Measurements from ENCODE around the gene STAC2. TPM values are rescaled to one million over a fixed set of nuclear protein-coding genes. Genes with fewer than 3 reads are reported as not detected.
"Not testable (repeated sequence)": the region's sequence is repeated elsewhere in the genome, so short reads cannot be mapped to it uniquely, and the experiment has no call there.

The STAC2 gene
- total RNA-seq, 1 experiment from 2014 or later, result 1.2 TPM

- Mint-ChIP-seq H3K4me1 (ENCODE audit: insufficient read depth, unreplicated experiment) (peaks cover 11% of the 10 kb centered on the region), H3K27ac (ENCODE audit: low read depth, unreplicated experiment) (no peak overlapping the region), H3K27me3 (ENCODE audit: insufficient read depth, unreplicated experiment) (peaks cover 18% of the 10 kb centered on the region), H3K36me3 (ENCODE audit: insufficient read depth, unreplicated experiment) (peaks cover 4% of the 10 kb centered on the region), H3K9me3 (ENCODE audit: unreplicated experiment) (no peaks in the 10 kb centered on the region), H3K4me3 (ENCODE audit: unreplicated experiment) (no peak overlapping the region)
- no TSS peak for BruUV-seq (replicated peaks)
- intact Hi-C loops (cut with micrococcal nuclease), result no loop called here
- ChIA-PET POLR2A (interaction anchor here (0.9 kb wide), 1 partner anchor 30 kb away, joined by 3 read pairs; no protein-coding TSS in a partner anchor), CTCF (interaction anchor here (0.6 kb wide), 1 partner anchor 80 kb away, joined by 4 read pairs; no protein-coding TSS in a partner anchor)
- DNase-seq (ENCODE audit: unreplicated experiment), result no peak
- TF ChIP-seq CTCF (IDR thresholded peaks at IDR 0.05; ENCODE audit: unreplicated experiment), result no peak
Observed at GRCh38 chr17:39169518-39169917, 56.2 kb downstream of the STAC2 start.

DNA sequence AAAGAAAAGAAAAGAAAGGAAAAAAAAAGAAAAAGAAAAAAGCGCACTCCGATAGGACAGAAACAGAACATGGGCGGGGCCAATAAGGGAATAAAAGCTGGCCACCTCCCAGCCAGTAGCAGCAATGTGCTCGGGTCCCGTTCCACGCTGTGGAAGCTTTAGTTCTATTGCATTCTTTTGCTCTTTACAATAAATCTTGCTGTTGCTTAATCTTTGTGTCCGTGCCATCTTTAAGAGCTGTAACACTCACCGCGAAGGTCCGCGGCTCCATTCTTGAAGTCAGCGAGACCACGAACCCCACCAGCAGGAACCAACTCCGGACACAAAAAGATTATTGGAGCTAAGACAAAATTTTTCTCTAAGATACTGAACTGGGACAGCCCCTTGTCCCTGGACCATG, 56.6 kb downstream of the STAC2 start:
- peaks cover 22% of the 10 kb centered on the region for H3K27me3 Mint-ChIP-seq (ENCODE audit: insufficient read depth, unreplicated experiment)
- CTCF ChIA-PET, result interaction anchor here (0.6 kb wide), 1 partner anchor 80 kb away, joined by 4 read pairs; no protein-coding TSS in a partner anchor
- intact Hi-C loops (cut with micrococcal nuclease), result no loop called here
- no peaks in the 10 kb centered on the region for H3K9me3 Mint-ChIP-seq (ENCODE audit: unreplicated experiment)
- no peak overlapping the region for H3K27ac Mint-ChIP-seq (ENCODE audit: low read depth, unreplicated experiment)
- H3K4me1 Mint-ChIP-seq (ENCODE audit: insufficient read depth, unreplicated experiment), result peaks cover 16% of the 10 kb centered on the region
- no peak for DNase-seq (ENCODE audit: unreplicated experiment)
- H3K36me3 Mint-ChIP-seq (ENCODE audit: insufficient read depth, unreplicated experiment), result peaks cover under 1% of the 10 kb centered on the region
- POLR2A ChIA-PET, result interaction anchor here (0.9 kb wide), 1 partner anchor 30 kb away, joined by 3 read pairs; no protein-coding TSS in a partner anchor
- BruUV-seq (replicated peaks), result no TSS peak
- no peak overlapping the region for H3K4me3 Mint-ChIP-seq (ENCODE audit: unreplicated experiment)
- TF ChIP-seq CTCF (IDR thresholded peaks at IDR 0.05; ENCODE audit: unreplicated experiment), result no peak

- H3K27ac Mint-ChIP-seq (ENCODE audit: low read depth, unreplicated experiment); H3K36me3 Mint-ChIP-seq (ENCODE audit: insufficient read depth, unreplicated experiment); DNase-seq (ENCODE audit: unreplicated experiment); POLR2A ChIA-PET; BruUV-seq (replicated peaks); intact Hi-C loops (cut with micrococcal nuclease); H3K4me3 Mint-ChIP-seq (ENCODE audit: unreplicated experiment); H3K9me3 Mint-ChIP-seq (ENCODE audit: unreplicated experiment): not testable (repeated sequence)
- Mint-ChIP-seq H3K27me3 (ENCODE audit: insufficient read depth, unreplicated experiment) (peaks cover 22% of the 10 kb centered on the region), H3K4me1 (ENCODE audit: insufficient read depth, unreplicated experiment) (peaks cover 18% of the 10 kb centered on the region)
- CTCF ChIA-PET, result interaction anchor here (0.7 kb wide), 2 partner anchors 12 to 15 kb away, joined by 3 read pairs; no protein-coding TSS in a partner anchor
Observed at GRCh38 chr17:39168503-39168902, 57.2 kb downstream of the STAC2 start.

GRCh38 chr17:39167476-39167875, 58.3 kb downstream of the STAC2 start:
- peaks cover 22% of the 10 kb centered on the region for H3K27me3 Mint-ChIP-seq (ENCODE audit: insufficient read depth, unreplicated experiment)
- CTCF ChIA-PET, result interaction anchor here (0.7 to 5.1 kb wide), 7 partner anchors 8 to 184 kb away, joined by 3 to 44 read pairs (median 3); no protein-coding TSS in a partner anchor
- no TSS peak for BruUV-seq (replicated peaks)
- intact Hi-C loops (cut with micrococcal nuclease), result no loop called here
- H3K4me1 Mint-ChIP-seq (ENCODE audit: insufficient read depth, unreplicated experiment), result peaks cover 18% of the 10 kb centered on the region
- no peak for DNase-seq (ENCODE audit: unreplicated experiment)
- no peaks in the 10 kb centered on the region for H3K9me3 Mint-ChIP-seq (ENCODE audit: unreplicated experiment)
- no peak for TF ChIP-seq CTCF (IDR thresholded peaks at IDR 0.05; ENCODE audit: unreplicated experiment)
- no peak overlapping the region for H3K4me3 Mint-ChIP-seq (ENCODE audit: unreplicated experiment)
- no peaks in the 10 kb centered on the region for H3K36me3 Mint-ChIP-seq (ENCODE audit: insufficient read depth, unreplicated experiment)
- POLR2A ChIA-PET, result interaction anchor here (0.6 to 1.5 kb wide), 2 partner anchors 12 to 294 kb away, joined by 3 read pairs; partner anchors contain the start of gene CDK12
- no peak overlapping the region for H3K27ac Mint-ChIP-seq (ENCODE audit: low read depth, unreplicated experiment)

All from MCF 10A (cell line).